Measurements from ENCODE around the gene SPDEF.

SPDEF gene

DNA sequence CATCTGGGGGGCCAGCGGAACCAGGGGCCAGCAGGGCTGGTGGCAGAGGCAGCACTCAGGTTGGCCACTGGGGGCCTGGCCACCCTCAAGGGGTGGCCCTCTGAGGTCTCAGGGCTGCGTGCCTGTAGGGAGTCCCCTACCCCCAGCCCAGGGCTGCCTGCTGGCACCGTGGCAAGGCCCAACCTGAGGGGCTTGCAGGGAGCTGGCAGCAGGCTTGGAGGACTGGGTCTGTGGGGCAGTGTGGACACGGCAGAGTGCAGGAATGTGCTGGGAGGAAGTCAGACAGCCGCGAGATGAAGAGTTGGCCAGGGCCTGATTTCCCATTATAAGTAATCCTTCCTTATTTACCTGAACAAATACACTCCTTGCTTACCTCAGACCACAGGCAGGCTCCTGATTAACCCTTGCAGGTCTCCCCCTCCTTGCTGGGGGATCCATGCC lies at the start of gene SPDEF:
TSS of gene SPDEF (minus strand) at position 299 of the 441 bp plus-strand sequence. CDS start 11,874 bp downstream, outside the sequence.
- no peak for DNase-seq

DNA sequence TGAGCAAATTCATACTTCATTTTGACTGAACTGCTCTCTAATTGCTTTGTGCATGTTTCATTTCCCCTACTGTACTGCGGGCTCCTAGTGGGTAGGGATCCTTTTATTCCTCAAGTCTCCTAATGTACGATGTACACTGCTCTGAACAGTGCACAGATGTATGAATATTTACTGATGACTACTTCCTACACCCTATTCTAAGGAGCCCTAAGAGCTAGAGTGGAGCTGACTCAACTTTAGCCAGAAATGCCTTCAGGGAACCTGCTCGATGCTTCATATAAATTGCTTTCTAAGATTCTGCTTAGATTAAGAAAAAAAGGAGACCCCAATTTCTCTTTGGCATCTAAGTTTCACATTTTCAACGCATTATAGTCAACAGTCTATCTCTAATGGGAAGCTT lies 47.6 kb upstream of the SPDEF start:
- no peak for DNase-seq

GRCh38 chr6:34602318-34603111 lies 46.4 kb upstream of the SPDEF start:
- DNase-seq = no peak

- DNase-seq = no peak
Measured at GRCh38 chr6:34601706-34602105, 45.6 kb upstream of the SPDEF start.

GRCh38 chr6:34600796-34601195 lies 44.7 kb upstream of the SPDEF start:
- DNase-seq = no peak

- no peak for DNase-seq
Measured at GRCh38 chr6:34600101-34600500, 44.0 kb upstream of the SPDEF start.

DNA sequence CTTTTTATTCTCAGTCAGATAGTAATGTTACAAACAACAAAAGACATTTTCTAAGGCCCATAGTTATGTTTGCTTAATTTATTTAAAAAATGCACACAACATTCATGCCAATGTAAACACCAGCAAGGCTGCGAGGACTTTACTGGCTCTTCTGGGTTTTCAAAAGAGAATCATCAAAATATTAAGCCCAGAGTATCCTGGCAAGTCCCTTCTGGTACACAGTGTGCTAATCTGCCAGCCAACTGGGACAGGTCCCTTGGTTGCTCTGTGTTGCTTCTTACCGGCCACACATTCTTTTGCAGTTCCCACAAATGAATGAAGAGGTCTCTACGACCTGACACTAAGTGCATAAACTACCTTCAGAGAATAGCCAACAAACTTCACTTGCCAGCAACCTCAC lies 42.6 kb upstream of the SPDEF start:
- no peak for DNase-seq

DNA sequence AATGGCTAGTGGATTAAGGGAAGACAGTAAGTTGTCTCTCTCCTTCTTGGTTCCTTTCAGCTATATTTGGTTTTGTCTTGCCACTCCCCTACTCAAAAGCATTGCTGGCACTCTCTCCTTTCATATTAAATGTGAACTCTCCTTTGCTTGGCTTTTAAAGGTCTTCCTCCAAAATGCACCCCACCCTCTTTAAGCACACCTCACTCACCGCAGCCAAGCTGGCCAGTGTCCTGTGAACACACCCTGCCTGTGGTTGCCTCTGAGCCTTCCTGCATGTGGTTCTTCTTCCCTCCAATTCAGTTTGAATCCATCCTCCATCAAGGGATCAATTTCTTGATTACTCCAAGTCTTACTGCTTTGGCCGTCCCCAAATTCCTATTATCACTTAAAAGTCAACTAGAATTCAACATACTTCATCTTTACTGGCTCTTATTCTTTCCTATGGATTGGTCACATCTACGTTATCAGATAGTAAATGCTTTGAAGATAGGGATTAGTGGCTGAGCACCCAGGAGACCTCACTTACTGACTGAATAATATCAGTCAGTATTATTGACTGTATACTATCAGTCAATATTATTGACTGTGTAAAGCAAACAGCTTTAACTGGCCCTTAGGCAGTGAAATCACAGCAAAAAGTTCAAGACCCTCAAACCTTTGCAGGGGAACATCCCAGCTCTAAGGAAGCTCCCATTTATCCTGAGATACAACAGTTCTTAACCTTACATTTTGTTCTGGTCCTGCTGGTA lies 41.6 kb upstream of the SPDEF start:
- DNase-seq = no peak

GRCh38 chr6:34596798-34597197 lies 40.7 kb upstream of the SPDEF start:
- DNase-seq = no peak

GRCh38 chr6:34595332-34596184 lies 39.4 kb upstream of the SPDEF start:
- DNase-seq = no peak

GRCh38 chr6:34593701-34594100 lies 37.6 kb upstream of the SPDEF start:
- no peak for DNase-seq

DNA sequence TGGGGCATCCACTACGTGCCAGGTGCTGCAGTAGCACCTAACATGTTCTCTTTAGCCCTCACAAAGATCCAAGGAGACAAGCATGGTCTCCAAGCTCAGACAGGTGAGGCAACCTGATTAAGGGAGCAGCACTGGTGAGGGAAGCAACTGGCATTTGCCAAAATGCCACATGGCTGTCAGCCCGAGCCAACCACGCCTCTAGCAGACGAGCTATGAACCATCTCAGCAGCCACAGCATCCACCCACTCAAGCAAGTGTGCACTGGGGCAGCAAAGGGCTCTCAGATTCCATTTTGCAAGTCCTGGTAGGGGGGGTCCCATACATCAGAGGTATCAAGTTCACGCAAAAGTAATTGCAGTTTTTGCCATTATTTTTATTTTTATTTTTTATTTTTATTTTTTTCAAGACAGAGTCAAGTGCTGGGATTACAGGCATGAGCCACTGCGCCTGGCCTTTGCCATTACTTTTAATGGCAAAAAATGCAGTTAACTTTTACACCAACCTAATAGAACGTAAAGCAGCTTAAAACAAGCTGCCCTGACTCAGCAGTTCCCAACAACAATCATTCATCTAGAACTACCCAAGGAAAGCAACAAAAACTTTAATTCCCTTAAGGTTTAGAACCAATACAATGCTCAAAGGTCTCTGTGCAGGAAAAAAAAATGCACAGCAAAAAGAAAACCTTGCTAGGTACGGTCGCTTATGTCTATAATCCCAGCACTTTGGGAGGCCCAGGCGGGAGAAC lies 36.3 kb upstream of the SPDEF start:
- DNase-seq = no peak

GRCh38 chr6:34589691-34590090 lies 33.6 kb upstream of the SPDEF start:
- DNase-seq = no peak

GRCh38 chr6:34589140-34589539 lies 33.0 kb upstream of the SPDEF start:
- DNase-seq = no peak

GRCh38 chr6:34587851-34588250 lies 31.7 kb upstream of the SPDEF start:
- DNase-seq = no peak

DNA sequence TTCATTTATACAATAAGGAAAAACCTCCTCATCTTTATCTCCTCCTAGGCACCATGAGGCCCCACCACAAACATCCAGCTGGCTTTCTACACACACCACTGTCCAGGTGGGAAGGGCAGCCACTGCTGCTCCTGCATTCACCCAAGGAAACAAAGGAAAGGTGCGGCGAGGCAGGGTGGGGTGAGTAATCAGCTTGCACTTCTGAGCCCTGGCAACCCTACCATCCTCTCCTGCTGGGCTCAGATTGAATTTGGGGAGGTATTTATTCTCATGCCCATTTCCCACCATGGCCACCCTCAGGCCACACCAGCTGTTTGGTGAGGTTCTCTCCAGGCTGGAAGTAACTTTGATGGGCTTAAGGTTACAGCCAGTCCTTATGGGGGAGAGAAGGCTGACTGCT lies 31.2 kb upstream of the SPDEF start:
- DNase-seq = no peak

GRCh38 chr6:34586327-34587040 lies 30.4 kb upstream of the SPDEF start:
- DNase-seq = no peak

GRCh38 chr6:34585512-34586061 lies 29.5 kb upstream of the SPDEF start:
- no peak for DNase-seq

DNA sequence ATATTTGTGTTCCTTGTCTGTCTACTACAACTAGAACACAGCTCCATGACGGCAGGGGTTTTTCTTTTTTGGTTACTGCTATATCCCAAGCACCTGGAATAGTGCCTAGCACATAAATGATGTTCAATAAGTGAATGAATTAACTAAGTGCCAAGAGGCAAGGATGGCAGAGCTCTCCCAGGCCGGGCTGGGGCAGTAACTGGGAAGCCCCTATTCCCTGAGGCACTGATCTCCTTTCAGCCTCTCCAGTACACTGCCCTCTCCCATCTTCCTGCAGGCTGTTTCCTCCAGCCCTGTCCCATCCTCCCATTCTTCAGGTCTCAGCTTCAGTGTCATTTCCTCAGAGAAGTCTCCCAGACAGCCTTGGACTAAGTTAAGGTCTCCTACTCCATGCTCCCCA lies 29.0 kb upstream of the SPDEF start:
- no peak for DNase-seq

DNA sequence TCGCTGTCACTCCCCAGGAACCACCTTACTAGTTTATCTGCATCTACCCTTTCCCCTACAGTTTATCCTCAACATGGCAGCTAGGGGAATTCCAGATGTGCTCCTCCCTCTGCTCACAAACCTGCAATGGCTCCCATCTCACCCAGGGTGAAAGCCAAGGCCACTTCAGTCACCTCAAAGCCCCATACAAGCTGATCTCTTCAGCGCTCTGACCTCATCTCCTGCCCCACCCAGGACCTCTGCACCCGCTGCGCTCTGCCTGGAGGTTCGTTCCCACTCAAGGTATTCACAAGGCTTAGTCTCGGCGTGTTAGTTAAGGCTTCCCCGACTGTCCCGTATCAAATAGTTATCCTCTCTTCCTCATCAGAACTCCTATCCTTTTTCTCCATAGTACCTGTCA lies 28.6 kb upstream of the SPDEF start:
- no peak for DNase-seq

- DNase-seq = no peak
Measured at GRCh38 chr6:34583861-34584604, 27.9 kb upstream of the SPDEF start.
